OCI-LY7 (cell line): ENCODE measurements around the gene PCBP3. TPM values are rescaled to one million over a fixed set of nuclear protein-coding genes. Genes with fewer than 3 reads are reported as not detected.

Experiments
- BruUV-seq: library from RNA; stranded (reverse); fragments of 400-500 nt; replicated peaks from 2 replicates; lab custom pipeline; 2021; lab: Mats Ljungman, UMichigan
- CTCF ChIA-PET: fragments of 300-600 bp; sonication (Branson Sonifier 250); formaldehyde crosslinking; loops from one replicate; lab custom pipeline; 2022; ENCODE audit warnings: antibody characterized with exemption; ENCODE audit not compliant: unreplicated experiment; lab: Charles Lee
- POLR2A ChIA-PET: fragments of 300-600 bp; sonication (Branson Sonifier 250); formaldehyde crosslinking; loops from one replicate; lab custom pipeline; 2022; ENCODE audit warnings: antibody characterized with exemption; lab: Charles Lee
- DNase-seq: peaks from one replicate; pipeline ENCODE4 v3.0.0-alpha.2; 2015; ENCODE audit warnings: low spot score
- H2AFZ ChIP-seq: fragments of 200-600 bp; sonication (generic), shearing (Covaris generic); 2 replicates; pipeline ENCODE4 v1.6.1; 2014; ENCODE audit warnings: mild to moderate bottlenecking, antibody characterized with exemption, low read length, moderate library complexity
- H3K27ac ChIP-seq: fragments of 200-600 bp; sonication (generic); 2 replicates; pipeline ENCODE4 v1.5.1; 2014; ENCODE audit warnings: mixed run types, low read depth, mild to moderate bottlenecking, moderate library complexity, low read length, inconsistent platforms; ENCODE audit not compliant: poor library complexity, severe bottlenecking
- H3K36me3 ChIP-seq: fragments of 200-600 bp; sonication (generic); 2 replicates; pipeline ENCODE4 v1.6.1; 2014; ENCODE audit warnings: mild to moderate bottlenecking, antibody characterized with exemption, low read length, moderate library complexity, mixed read lengths; ENCODE audit not compliant: insufficient read depth
- H3K4me1 ChIP-seq: fragments of 200-600 bp; sonication (generic); 2 replicates; pipeline ENCODE4 v1.5.1; 2014; ENCODE audit warnings: mild to moderate bottlenecking, low read length; ENCODE audit not compliant: insufficient read depth, poor library complexity, severe bottlenecking
- H3K4me2 ChIP-seq: fragments of 200-600 bp; sonication (generic); 2 replicates; pipeline ENCODE4 v1.6.1; 2014; ENCODE audit warnings: mild to moderate bottlenecking, low read length
- H3K4me3 ChIP-seq: fragments of 200-600 bp; sonication (generic); 2 replicates; pipeline ENCODE4 v1.5.1; 2014; ENCODE audit warnings: mild to moderate bottlenecking, low read depth, low read length; ENCODE audit not compliant: poor library complexity, severe bottlenecking
- H3K79me2 ChIP-seq: fragments of 200-600 bp; sonication (generic); 2 replicates; pipeline ENCODE4 v1.6.1; 2016; ENCODE audit warnings: low read depth, mild to moderate bottlenecking, low read length, moderate library complexity, mixed read lengths; ENCODE audit not compliant: insufficient read depth
- H3K9me2 ChIP-seq: fragments of 200-600 bp; sonication (generic); 2 replicates; pipeline ENCODE4 v1.6.1; 2016; ENCODE audit warnings: mild to moderate bottlenecking, low read length, mixed read lengths; ENCODE audit not compliant: insufficient read depth
- H3K9me3 ChIP-seq: fragments of 200-600 bp; sonication (generic); 2 replicates; pipeline ENCODE4 v1.6.1; 2014; ENCODE audit warnings: mild to moderate bottlenecking, mixed run types, low read length, mixed read lengths
- H4K20me1 ChIP-seq: fragments of 200-600 bp; sonication (generic); 2 replicates; pipeline ENCODE4 v1.6.1; 2014; ENCODE audit warnings: mild to moderate bottlenecking, antibody characterized with exemption, low read length, moderate library complexity, mixed read lengths; ENCODE audit not compliant: insufficient read depth
- EZH2phosphoT487 ChIP-seq: fragments of 200-600 bp; sonication (generic); IDR thresholded peaks from 2 replicates; pipeline ENCODE4 v1.6.1; 2018; ENCODE audit warnings: low read depth, borderline replicate concordance, mild to moderate bottlenecking, mixed run types, antibody characterized with exemption, low read length, moderate library complexity, mixed read lengths
- intact Hi-C: fragments of 100-400 bp; cut with micrococcal nuclease; formaldehyde crosslinking; loops from one replicate; pipeline ENCODE4 v1.10.0; 2022; ENCODE audit not compliant: unreplicated experiment
- total RNA-seq, 2 experiments: library from RNA; depleted of rRNA in 1 of 2; stranded (reverse); fragments of >200 nt in 1 of 2; shearing (Covaris generic) in 1 of 2; gene quantifications; 2 replicates each; pipeline ENCODE4 v1.2.3, GENCODE V29; 2014 to 2022
- TF ChIP-seq, protein P1 (sequence below): fragments of 200-600 bp; sonication (generic); conservative IDR thresholded peaks from 2 replicates; pipeline ENCODE4 v1.5.1; 2014; ENCODE audit warnings: mild to moderate bottlenecking, antibody characterized with exemption, low read length, moderate library complexity, mixed read lengths

The PCBP3 gene
- total RNA-seq, 2 experiments from 2014 or later = 0.61 TPM; not detected in 1

DNA sequence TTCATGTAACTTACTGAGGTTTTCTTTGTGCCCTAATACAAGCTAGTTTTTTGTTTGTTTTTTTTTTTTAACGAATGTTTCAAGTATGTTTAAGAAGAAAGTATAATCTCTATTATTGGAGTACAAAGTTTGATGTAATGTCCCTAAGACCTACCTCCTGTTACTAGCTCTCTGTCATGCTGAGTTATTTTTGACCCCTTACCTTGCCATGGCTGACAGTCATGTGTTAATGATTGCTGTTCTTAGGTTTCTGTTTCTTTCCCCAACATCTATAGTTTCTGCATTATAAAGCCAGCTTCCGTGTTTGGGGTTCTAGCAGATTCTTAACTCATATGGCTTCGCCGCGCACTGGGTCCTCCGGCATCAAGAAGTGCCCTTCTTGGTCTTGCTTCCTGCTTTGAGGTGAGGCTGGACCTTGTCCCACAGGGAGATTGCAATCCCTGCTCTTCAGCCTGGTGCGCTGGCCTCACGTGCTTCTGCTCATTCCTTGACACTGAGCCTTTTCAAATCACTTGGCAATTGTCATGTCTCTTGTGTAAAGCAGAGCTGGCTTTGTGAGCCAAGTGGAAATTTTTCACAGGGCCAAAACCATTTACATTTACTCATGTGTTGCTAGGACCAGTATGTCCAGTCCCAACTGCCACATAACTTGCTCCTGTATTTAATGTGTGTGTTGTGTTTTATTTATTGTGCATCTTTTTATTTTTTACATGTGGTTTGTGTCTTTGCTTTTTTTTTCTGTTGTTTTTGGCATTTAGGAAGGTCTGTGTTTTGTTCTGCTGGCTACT is 203.0 kb downstream of the PCBP3 start:
- BruUV-seq = no TSS peak
- ChIA-PET CTCF (no interaction called here), POLR2A (no interaction called here)

DNA sequence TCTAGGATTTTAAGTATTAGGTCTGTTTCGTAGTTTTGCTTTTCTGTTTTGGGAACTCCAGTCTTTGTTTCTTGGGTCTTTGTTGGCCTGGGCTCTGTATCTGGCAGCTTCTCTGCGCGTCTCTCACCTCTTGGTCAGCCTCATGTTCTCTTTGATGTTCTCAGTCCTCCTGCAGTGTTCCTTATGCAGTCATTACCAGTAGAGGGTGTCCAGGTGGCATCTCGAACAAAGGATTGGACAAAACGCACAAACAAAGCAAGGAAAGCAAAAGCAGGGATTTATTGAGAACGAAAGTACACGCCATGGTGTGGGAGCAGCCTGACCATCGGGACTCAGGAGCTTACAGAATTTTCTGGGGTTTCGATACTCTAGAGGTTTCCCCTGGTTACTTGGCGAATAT is 204.3 kb downstream of the PCBP3 start:
- H3K9me3 ChIP-seq = no peaks in the 10 kb centered on the region
- H3K79me2 ChIP-seq = no peaks in the 10 kb centered on the region
- no peak overlapping the region for H3K27ac ChIP-seq
- H4K20me1 ChIP-seq = no peaks in the 10 kb centered on the region
- H3K4me2 ChIP-seq = no peak overlapping the region
- DNase-seq = no peak
- H3K9me2 ChIP-seq = no peaks in the 10 kb centered on the region
- TF ChIP-seq, protein P1, sequence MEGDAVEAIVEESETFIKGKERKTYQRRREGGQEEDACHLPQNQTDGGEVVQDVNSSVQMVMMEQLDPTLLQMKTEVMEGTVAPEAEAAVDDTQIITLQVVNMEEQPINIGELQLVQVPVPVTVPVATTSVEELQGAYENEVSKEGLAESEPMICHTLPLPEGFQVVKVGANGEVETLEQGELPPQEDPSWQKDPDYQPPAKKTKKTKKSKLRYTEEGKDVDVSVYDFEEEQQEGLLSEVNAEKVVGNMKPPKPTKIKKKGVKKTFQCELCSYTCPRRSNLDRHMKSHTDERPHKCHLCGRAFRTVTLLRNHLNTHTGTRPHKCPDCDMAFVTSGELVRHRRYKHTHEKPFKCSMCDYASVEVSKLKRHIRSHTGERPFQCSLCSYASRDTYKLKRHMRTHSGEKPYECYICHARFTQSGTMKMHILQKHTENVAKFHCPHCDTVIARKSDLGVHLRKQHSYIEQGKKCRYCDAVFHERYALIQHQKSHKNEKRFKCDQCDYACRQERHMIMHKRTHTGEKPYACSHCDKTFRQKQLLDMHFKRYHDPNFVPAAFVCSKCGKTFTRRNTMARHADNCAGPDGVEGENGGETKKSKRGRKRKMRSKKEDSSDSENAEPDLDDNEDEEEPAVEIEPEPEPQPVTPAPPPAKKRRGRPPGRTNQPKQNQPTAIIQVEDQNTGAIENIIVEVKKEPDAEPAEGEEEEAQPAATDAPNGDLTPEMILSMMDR = no peak
- no peak for TF ChIP-seq EZH2phosphoT487
- CTCF ChIA-PET = no interaction called here
- no peak overlapping the region for H3K4me3 ChIP-seq
- no peak overlapping the region for H2AFZ ChIP-seq
- POLR2A ChIA-PET = interaction anchor here (0.5 kb wide), 1 partner anchor 110 kb away, joined by 3 read pairs; no protein-coding TSS in a partner anchor
- BruUV-seq = no TSS peak
- no peaks in the 10 kb centered on the region for H3K36me3 ChIP-seq
- intact Hi-C loops = no loop called here
- H3K4me1 ChIP-seq = no peaks in the 10 kb centered on the region

More for the DNA sequence above, 203.0 kb downstream of the PCBP3 start:
- H3K79me2 ChIP-seq = no peaks in the 10 kb centered on the region
- no peaks in the 10 kb centered on the region for H4K20me1 ChIP-seq
- H3K4me3 ChIP-seq = no peak overlapping the region
- H2AFZ ChIP-seq = no peak overlapping the region
- no peaks in the 10 kb centered on the region for H3K9me2 ChIP-seq
- no peak overlapping the region for H3K27ac ChIP-seq
- H3K4me1 ChIP-seq = no peaks in the 10 kb centered on the region
- no peak for TF ChIP-seq EZH2phosphoT487
- TF ChIP-seq, protein P1 = no peak
- no peak for DNase-seq
- no peaks in the 10 kb centered on the region for H3K9me3 ChIP-seq
- H3K36me3 ChIP-seq = no peaks in the 10 kb centered on the region
- H3K4me2 ChIP-seq = no peak overlapping the region
- intact Hi-C loops = no loop called here

DNA sequence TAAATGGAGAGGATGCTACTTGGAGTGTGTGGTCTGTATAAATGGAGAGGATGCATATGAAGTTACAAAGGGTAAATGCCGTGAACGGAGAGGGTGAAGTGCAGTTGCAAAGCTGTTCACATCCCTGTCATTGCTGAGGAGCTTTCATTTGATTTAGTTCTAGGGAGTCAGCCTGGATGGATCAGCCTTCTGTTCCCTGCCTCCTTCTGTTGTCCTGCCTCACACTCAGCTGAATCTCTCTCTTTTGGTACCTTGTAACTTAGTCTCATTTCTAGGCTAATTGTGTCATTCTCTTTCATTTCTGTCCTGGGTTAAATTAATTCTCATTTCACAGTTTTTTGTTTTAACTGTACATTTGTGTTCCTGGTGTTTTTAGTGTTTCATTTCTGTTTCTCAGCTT is 204.8 kb downstream of the PCBP3 start:
- TF ChIP-seq, protein P1 = no peak
- TF ChIP-seq EZH2phosphoT487 = no peak
- DNase-seq = no peak
- Histone ChIP-seq H3K27ac (no peak overlapping the region), H3K4me2 (no peak overlapping the region), H3K4me3 (no peak overlapping the region), H4K20me1 (no peaks in the 10 kb centered on the region), H3K4me1 (no peaks in the 10 kb centered on the region), H3K79me2 (no peaks in the 10 kb centered on the region), H2AFZ (no peak overlapping the region), H3K9me3 (no peaks in the 10 kb centered on the region), H3K36me3 (no peaks in the 10 kb centered on the region), H3K9me2 (no peaks in the 10 kb centered on the region)
- ChIA-PET CTCF (no interaction called here), POLR2A (interaction anchor here (0.5 kb wide), 1 partner anchor 111 kb away, joined by 3 read pairs; no protein-coding TSS in a partner anchor)
- no TSS peak for BruUV-seq
- intact Hi-C loops = no loop called here
